ENCODE results near the gene PCSK4. TPM values are rescaled to one million over a fixed set of nuclear protein-coding genes. Genes with fewer than 3 reads are reported as not detected.

Gene PCSK4
- polyA plus RNA-seq, 1 of the 3 experiments (the other 2 are of a cell fraction) = 6.6 TPM

- POLR2A ChIA-PET = no interaction called here
- TF ChIP-seq USF2 (IDR thresholded peaks at IDR 0.05; ENCODE audit: borderline replicate concordance, low read depth, low read length) = no peak
- no peak for TF ChIP-seq TCF12 (IDR thresholded peaks at IDR 0.05)
- no peak for TF ChIP-seq FOXM1 (IDR thresholded peaks at IDR 0.05; ENCODE audit: low read depth)
- TF ChIP-seq RFX5 (IDR thresholded peaks at IDR 0.05; ENCODE audit: low read length) = no peak
- no peak for TF ChIP-seq USF1 (IDR thresholded peaks at IDR 0.05; ENCODE audit: borderline replicate concordance, low read depth)
- TF ChIP-seq TAF1 (IDR thresholded peaks at IDR 0.05; ENCODE audit: borderline replicate concordance, low read depth, low read length) = 0 out of 2 replicates have a peak, but pooled peaks have one; percentile 4
These were observed 18.3 kb upstream of the PCSK4 start for GRCh38 chr19:1508507-1508856.

GRCh38 chr19:1507763-1508506 is 17.8 kb upstream of the PCSK4 start:
- no peaks in the 10 kb centered on the region for H3K36me3 ChIP-seq (replicated peaks in 1 of 2; ENCODE audit: control insufficient read depth in 1 of 2, insufficient read depth in 2 of 2, low read length in 1 of 2)
- WGBS (ENCODE audit: low lambda C conversion rate) = 2% methylated on average over 26 of the region's 46 CpGs
- no peaks in the 10 kb centered on the region for H3K9me2 ChIP-seq
- peak overlapping the region; percentile 63; the same call in 1 of the 2 replicates for H3K9ac ChIP-seq
- H3K27ac ChIP-seq (ENCODE audit: low read depth in 2 of 2, low read length in 1 of 2) = peak overlapping the region; percentile 72 to 83
- peaks cover 13% of the 10 kb centered on the region for H3F3A ChIP-seq (replicated peaks; ENCODE audit: insufficient read depth)
- 0 out of 2 replicates have a peak, but pooled peaks cover 3% of the 10 kb centered on the region for H3K27me3 ChIP-seq (ENCODE audit: insufficient read depth)
- peak overlapping the region; percentile 40 to 66 for H3K4me3 ChIP-seq (ENCODE audit: low read depth in 2 of 2, low read length in 1 of 2)
- H2AFZ ChIP-seq (ENCODE audit: low read depth) = peak overlapping the region; percentile 81
- peak overlapping the region; percentile 82; the same call in 1 of the 2 replicates for H3K4me2 ChIP-seq
- H3K9me3 ChIP-seq = no peaks in the 10 kb centered on the region
- CTCF ChIA-PET = interaction anchor here (1.1 to 2.2 kb wide), 2 partner anchors 38 to 83 kb away, joined by 3 to 11 read pairs; no protein-coding TSS in a partner anchor
- DNase-seq = peak; percentile 100
- H3K4me1 ChIP-seq (ENCODE audit: control insufficient read depth in 1 of 2, insufficient read depth in 2 of 2, low read depth in 1 of 2, low read length in 1 of 2) = peaks cover 5 to 15% of the 10 kb centered on the region in 2 experiments; a peak in 2 of 4 replicates
- H4K20me1 ChIP-seq (ENCODE audit: insufficient read depth) = no peaks in the 10 kb centered on the region
- H3K79me2 ChIP-seq (ENCODE audit: insufficient read depth) = no peaks in the 10 kb centered on the region
- POLR2A ChIA-PET = no interaction called here
- TF ChIP-seq YY1 (IDR thresholded peaks at IDR 0.05; ENCODE audit: low read depth) (no peak), TEAD4 (IDR thresholded peaks at IDR 0.05; ENCODE audit: borderline replicate concordance, insufficient read depth) (no peak), POLR2AphosphoS5 (IDR thresholded peaks at IDR 0.05; ENCODE audit: low read depth, low read length) (0 out of 2 replicates have a peak, but pooled peaks have one; percentile 18), EP300 (IDR thresholded peaks at IDR 0.05; ENCODE audit: borderline replicate concordance in 1 of 2, low read depth in 1 of 2, low read length in 1 of 2) (no peak), JUND (IDR thresholded peaks at IDR 0.05) (no peak), IRF3 (IDR thresholded peaks at IDR 0.05; ENCODE audit: low read depth, low read length) (peak; percentile 90), NFIC (IDR thresholded peaks at IDR 0.05; ENCODE audit: borderline replicate concordance) (no peak), PBX3 (IDR thresholded peaks at IDR 0.05) (peak; percentile 61), EZH2phosphoT487 (IDR thresholded peaks at IDR 0.05; ENCODE audit: borderline replicate concordance, low read depth) (no peak), TAF1 (IDR thresholded peaks at IDR 0.05; ENCODE audit: borderline replicate concordance, low read depth, low read length) (0 out of 2 replicates have a peak, but pooled peaks have one; percentile 6), RXRA (IDR thresholded peaks at IDR 0.05; ENCODE audit: borderline replicate concordance, low read depth) (no peak), CTCF (IDR thresholded peaks at IDR 0.05) (no peak), TCF12 (IDR thresholded peaks at IDR 0.05) (no peak; the same call in 1 of the 2 replicates), MEF2A (IDR thresholded peaks at IDR 0.05; ENCODE audit: borderline replicate concordance, low read depth) (no peak), SMC3 (IDR thresholded peaks at IDR 0.05; ENCODE audit: low read depth, low read length) (no peak), MXI1 (IDR thresholded peaks at IDR 0.05; ENCODE audit: low read depth, low read length) (peak; percentile 61; the same call in 1 of the 2 replicates)

More at GRCh38 chr19:1508507-1508856, 18.3 kb upstream of the PCSK4 start:
- no peak overlapping the region for H2AFZ ChIP-seq (ENCODE audit: low read depth)
- H4K20me1 ChIP-seq (ENCODE audit: insufficient read depth) = no peaks in the 10 kb centered on the region
- CTCF ChIA-PET = interaction anchor here (1.1 to 2.2 kb wide), 2 partner anchors 38 to 83 kb away, joined by 3 to 11 read pairs; no protein-coding TSS in a partner anchor
- no peaks in the 10 kb centered on the region for H3K9me2 ChIP-seq
- H3F3A ChIP-seq (replicated peaks; ENCODE audit: insufficient read depth) = peaks cover 13% of the 10 kb centered on the region
- 24% methylated on average over 6 of the region's 12 CpGs for WGBS (ENCODE audit: low lambda C conversion rate)
- H3K36me3 ChIP-seq (replicated peaks in 1 of 2; ENCODE audit: control insufficient read depth in 1 of 2, insufficient read depth in 2 of 2, low read length in 1 of 2) = no peaks in the 10 kb centered on the region
- H3K4me2 ChIP-seq = no peak overlapping the region; the same call in 1 of the 2 replicates
- H3K27me3 ChIP-seq (ENCODE audit: insufficient read depth) = no peaks in the 10 kb centered on the region
- no peaks in the 10 kb centered on the region for H3K79me2 ChIP-seq (ENCODE audit: insufficient read depth)
- DNase-seq = no peak
- H3K9ac ChIP-seq = no peak overlapping the region
- H3K4me3 ChIP-seq (ENCODE audit: low read depth in 2 of 2, low read length in 1 of 2) = peak overlapping the region in 1 of 2 experiments; percentile 35; a peak in 2 of 4 replicates
- H3K27ac ChIP-seq (ENCODE audit: low read depth in 2 of 2, low read length in 1 of 2) = peak overlapping the region in 1 of 2 experiments; percentile 8; a peak in 1 of 4 replicates
- peaks cover 0 to 11% of the 10 kb centered on the region in 2 experiments; a peak in 1 of 4 replicates for H3K4me1 ChIP-seq (ENCODE audit: control insufficient read depth in 1 of 2, insufficient read depth in 2 of 2, low read depth in 1 of 2, low read length in 1 of 2)
- H3K9me3 ChIP-seq = no peaks in the 10 kb centered on the region

Measured in SK-N-SH (cell line).